Naive thymus-derived CD8-positive, alpha-beta T cell (primary cell): Measurements from ENCODE around the gene CD207. TPM values are rescaled to one million over a fixed set of nuclear protein-coding genes. Genes with fewer than 3 reads are reported as not detected.

ENCODE experiments used
- ATAC-seq, 2 donors: fragments of 150-1000 bp; cut with Tn5 transposase in 1 of 2; sonication (Bioruptor Pico), chemical (Tn5 transposase) in 1 of 2; 1 replicate in 1 of 2; 2 replicates in 1 of 2; pipeline ENCODE4 v1.10.0; 2021; ENCODE audit warnings: mild to moderate bottlenecking in 2 of 2, moderate library complexity in 2 of 2
- POLR2A ChIA-PET: fragments of 350-600 bp; sonication (Branson Sonifier 250); formaldehyde crosslinking; loops from one replicate; lab custom pipeline; 2021; ENCODE audit warnings: antibody characterized with exemption; lab: Charles Lee
- DNase-seq, 10 donors: peaks; one replicate each; pipeline versions ENCODE4 v3.0.0 to v3.0.0-alpha.2; 2020 to 2022
- H3K27ac Mint-ChIP-seq, 10 donors: one replicate each; pipeline ENCODE4 v1.8.0; 2020 to 2022; ENCODE audit warnings: mild to moderate bottlenecking in 10 of 10, mixed read lengths in 10 of 10, moderate library complexity in 4 of 10, inconsistent platforms in 1 of 10
- H3K27me3 Mint-ChIP-seq, 5 donors: one replicate each; pipeline ENCODE4 v1.8.0; 2021 to 2022; ENCODE audit warnings: mixed read lengths in 5 of 5
- H3K36me3 Mint-ChIP-seq, 3 donors: one replicate each; pipeline ENCODE4 v1.8.0; 2020 to 2022; ENCODE audit warnings: mixed read lengths in 3 of 3, mild to moderate bottlenecking in 2 of 3, inconsistent platforms in 1 of 3
- H3K4me1 Mint-ChIP-seq, 4 donors: one replicate each; pipeline ENCODE4 v1.8.0; 2021 to 2022; ENCODE audit warnings: mixed read lengths in 4 of 4
- H3K4me3 Mint-ChIP-seq, 10 donors: one replicate each; pipeline ENCODE4 v1.8.0; 2020 to 2022; ENCODE audit warnings: mild to moderate bottlenecking in 10 of 10, mixed read lengths in 10 of 10, moderate library complexity in 6 of 10, inconsistent platforms in 1 of 10
- H3K9me3 Mint-ChIP-seq, 9 donors: one replicate each; pipeline ENCODE4 v1.8.0; 2020 to 2022; ENCODE audit warnings: mixed read lengths in 9 of 9, mild to moderate bottlenecking in 3 of 9, inconsistent platforms in 1 of 9, moderate library complexity in 1 of 9
- polyA plus RNA-seq, 3 donors: library from polyadenylated mRNA; unstranded; fragments of 300-500 nt; fragmentation: Illumina TruSeq; gene quantifications; one replicate each; pipeline ENCODE4 v1.2.3, GENCODE V29; 2021
- total RNA-seq, 8 experiments: library from RNA in 2 of 8; stranded (reverse) in 2 of 8; gene quantifications; one replicate each; pipeline ENCODE4 v1.2.3 and lab custom pipeline; 2021 to 2026

The CD207 gene
- total and polyA plus RNA-seq, 5 experiments from 2014 or later = not detected

- DNase-seq (no peak), ATAC-seq (no peak)
- H3K27ac Mint-ChIP-seq = no peak overlapping the region
- peaks cover 0 to 3% (median 1%) of the 10 kb centered on the region in 5 donors for H3K27me3 Mint-ChIP-seq
- H3K9me3 Mint-ChIP-seq = no peaks in the 10 kb centered on the region
- POLR2A ChIA-PET = no interaction called here
- H3K4me3 Mint-ChIP-seq = no peak overlapping the region
- H3K36me3 Mint-ChIP-seq = no peaks in the 10 kb centered on the region
- peaks cover 7 to 21% (median 9%) of the 10 kb centered on the region in 4 donors for H3K4me1 Mint-ChIP-seq
These were observed 8.2 kb downstream of the CD207 start for GRCh38 chr2:70827388-70827787.

GRCh38 chr2:70826696-70827350 lies 8.8 kb downstream of the CD207 start:
- POLR2A ChIA-PET = no interaction called here
- H3K27me3 Mint-ChIP-seq = peaks cover 0 to 3% (median 1%) of the 10 kb centered on the region in 5 donors
- H3K9me3 Mint-ChIP-seq = no peaks in the 10 kb centered on the region
- ATAC-seq (no peak), DNase-seq (no peak)
- H3K4me3 Mint-ChIP-seq = no peak overlapping the region
- peak overlapping the region in 3 of 10 donors; percentile 18 to 68 (median 28) for H3K27ac Mint-ChIP-seq
- no peaks in the 10 kb centered on the region for H3K36me3 Mint-ChIP-seq
- H3K4me1 Mint-ChIP-seq = peaks cover 7 to 21% (median 13%) of the 10 kb centered on the region in 4 donors

- no peaks in the 10 kb centered on the region for H3K9me3 Mint-ChIP-seq
- DNase-seq = no peak
- H3K27ac Mint-ChIP-seq = no peak overlapping the region
- H3K27me3 Mint-ChIP-seq = peaks cover 0 to 8% (median 2%) of the 10 kb centered on the region in 5 donors
- POLR2A ChIA-PET = interaction anchor here (0.7 kb wide), 1 partner anchor 14 kb away, joined by 4 read pairs; no protein-coding TSS in a partner anchor
- H3K4me3 Mint-ChIP-seq = no peak overlapping the region
- H3K4me1 Mint-ChIP-seq = peaks cover 7 to 15% (median 12%) of the 10 kb centered on the region in 4 donors
- ATAC-seq = no peak
- H3K36me3 Mint-ChIP-seq = no peaks in the 10 kb centered on the region
These were observed 12.4 kb downstream of the CD207 start for GRCh38 chr2:70823249-70823648.

- H3K27ac Mint-ChIP-seq = peak overlapping the region in 1 of 10 donors; percentile 35
These were observed 12.8 kb downstream of the CD207 start for GRCh38 chr2:70822843-70823242.

GRCh38 chr2:70820499-70820898 lies 15.1 kb downstream of the CD207 start, which contains the start of gene CLEC4F:
CLEC4F (minus strand) TSS chr2:70820599; CDS start chr2:70820523, 76 bp downstream.
- peaks cover 5 to 15% (median 9%) of the 10 kb centered on the region in 4 donors for H3K4me1 Mint-ChIP-seq
- ATAC-seq = no peak
- H3K36me3 Mint-ChIP-seq = no peaks in the 10 kb centered on the region
- no peak for DNase-seq
- H3K27ac Mint-ChIP-seq = no peak within 1 kb of the TSS
- H3K4me3 Mint-ChIP-seq = peak within 1 kb of the TSS in 1 of 10 donors; percentile 60
- no peaks in the 10 kb centered on the region for H3K9me3 Mint-ChIP-seq
- POLR2A ChIA-PET = no interaction called here
- H3K27me3 Mint-ChIP-seq = peaks cover 0 to 15% (median 8%) of the 10 kb centered on the region in 5 donors

More at GRCh38 chr2:70822843-70823242, 12.8 kb downstream of the CD207 start:
- Mint-ChIP-seq H3K4me1 (peaks cover 7 to 15% (median 12%) of the 10 kb centered on the region in 4 donors), H3K27me3 (peaks cover 0 to 11% (median 6%) of the 10 kb centered on the region in 5 donors), H3K9me3 (no peaks in the 10 kb centered on the region), H3K36me3 (no peaks in the 10 kb centered on the region), H3K4me3 (peak overlapping the region in 1 of 10 donors; percentile 41)
- no peak for ATAC-seq
- POLR2A ChIA-PET = no interaction called here
- peak in 1 of 10 donors; percentile 6 for DNase-seq

GRCh38 chr2:70817284-70817954 lies 18.2 kb downstream of the CD207 start:
- no peak for DNase-seq
- POLR2A ChIA-PET = no interaction called here
- Mint-ChIP-seq H3K27me3 (peaks cover 0 to 18% (median 8%) of the 10 kb centered on the region in 5 donors), H3K4me1 (peaks cover 0 to 6% (median 1%) of the 10 kb centered on the region in 4 donors), H3K4me3 (no peak overlapping the region), H3K9me3 (no peaks in the 10 kb centered on the region), H3K36me3 (no peaks in the 10 kb centered on the region), H3K27ac (no peak overlapping the region)
- no peak for ATAC-seq

GRCh38 chr2:70816726-70817125 lies 18.9 kb downstream of the CD207 start:
- Mint-ChIP-seq H3K27me3 (peaks cover 0 to 18% (median 8%) of the 10 kb centered on the region in 5 donors), H3K27ac (peak overlapping the region in 1 of 10 donors; percentile 24), H3K4me3 (no peak overlapping the region), H3K4me1 (no peaks in the 10 kb centered on the region), H3K36me3 (no peaks in the 10 kb centered on the region), H3K9me3 (no peaks in the 10 kb centered on the region)
- DNase-seq (no peak), ATAC-seq (no peak)
- POLR2A ChIA-PET = no interaction called here

GRCh38 chr2:70808983-70809958 lies 26.3 kb downstream of the CD207 start:
- Mint-ChIP-seq H3K9me3 (peaks cover 0 to 3% (median 0%) of the 10 kb centered on the region in 9 donors), H3K36me3 (no peaks in the 10 kb centered on the region), H3K4me3 (no peak overlapping the region), H3K27me3 (peaks cover 0 to 4% (median 0%) of the 10 kb centered on the region in 5 donors), H3K27ac (peak overlapping the region in 1 of 10 donors; percentile 65), H3K4me1 (no peaks in the 10 kb centered on the region)
- DNase-seq = no peak
- POLR2A ChIA-PET = no interaction called here
- ATAC-seq = no peak

- Mint-ChIP-seq H3K27ac (no peak overlapping the region), H3K9me3 (peaks cover 0 to 3% (median 0%) of the 10 kb centered on the region in 9 donors), H3K27me3 (peaks cover 0 to 2% (median 0%) of the 10 kb centered on the region in 5 donors), H3K4me1 (no peaks in the 10 kb centered on the region), H3K36me3 (peaks cover 0 to 4% (median 0%) of the 10 kb centered on the region in 3 donors), H3K4me3 (no peak overlapping the region)
- POLR2A ChIA-PET = no interaction called here
- no peak for DNase-seq
- ATAC-seq = no peak
These were observed 27.8 kb downstream of the CD207 start for GRCh38 chr2:70807828-70808118.

- no peak overlapping the region for H3K4me3 Mint-ChIP-seq
- peaks cover 0 to 2% (median 0%) of the 10 kb centered on the region in 5 donors for H3K27me3 Mint-ChIP-seq
- no peak for ATAC-seq
- peaks cover 0 to 3% (median 0%) of the 10 kb centered on the region in 9 donors for H3K9me3 Mint-ChIP-seq
- no peaks in the 10 kb centered on the region for H3K4me1 Mint-ChIP-seq
- DNase-seq = no peak
- H3K27ac Mint-ChIP-seq = no peak overlapping the region
- POLR2A ChIA-PET = no interaction called here
- H3K36me3 Mint-ChIP-seq = peaks cover 0 to 4% (median 0%) of the 10 kb centered on the region in 3 donors
These were observed 28.4 kb downstream of the CD207 start for GRCh38 chr2:70807102-70807827.

- ATAC-seq (no peak), DNase-seq (no peak)
- H3K9me3 Mint-ChIP-seq = peaks cover 0 to 3% (median 0%) of the 10 kb centered on the region in 9 donors
- H3K4me3 Mint-ChIP-seq = no peak overlapping the region
- H3K36me3 Mint-ChIP-seq = peaks cover 0 to 4% (median 0%) of the 10 kb centered on the region in 3 donors
- H3K4me1 Mint-ChIP-seq = no peaks in the 10 kb centered on the region
- peaks cover 0 to 2% (median 0%) of the 10 kb centered on the region in 5 donors for H3K27me3 Mint-ChIP-seq
- POLR2A ChIA-PET = no interaction called here
- no peak overlapping the region for H3K27ac Mint-ChIP-seq
These were observed 29.0 kb downstream of the CD207 start for GRCh38 chr2:70806620-70807019.

- no peaks in the 10 kb centered on the region for H3K4me1 Mint-ChIP-seq
- no peak overlapping the region for H3K4me3 Mint-ChIP-seq
- POLR2A ChIA-PET = no interaction called here
- H3K9me3 Mint-ChIP-seq = peaks cover 0 to 3% (median 0%) of the 10 kb centered on the region in 9 donors
- no peak for ATAC-seq
- H3K27ac Mint-ChIP-seq = no peak overlapping the region
- no peak for DNase-seq
- H3K36me3 Mint-ChIP-seq = peaks cover 0 to 4% (median 0%) of the 10 kb centered on the region in 3 donors
- peaks cover 0 to 2% (median 0%) of the 10 kb centered on the region in 5 donors for H3K27me3 Mint-ChIP-seq
These were observed 29.6 kb downstream of the CD207 start for GRCh38 chr2:70806013-70806412.
